Uterus (tissue), 4 donors: ENCODE results near the gene DKK3. TPM values are rescaled to one million over a fixed set of nuclear protein-coding genes. Genes with fewer than 3 reads are reported as not detected.

Experiments
- DNase-seq, 2 donors: peaks; one replicate each; pipeline ENCODE4 v3.0.0-alpha.2; 2019 to 2020
- H3K27ac ChIP-seq, 2 donors: fragments of 200-600 bp; sonication (generic); 1 replicate in 1 of 2; 2 replicates in 1 of 2; pipeline ENCODE4 v1.5.1; 2016 to 2018
- H3K27me3 ChIP-seq, 2 donors: fragments of 200-600 bp; sonication (generic); one replicate each; pipeline ENCODE4 v1.5.1; 2018 to 2019; ENCODE audit warnings: control low read depth in 1 of 2
- H3K36me3 ChIP-seq, 2 donors: fragments of 200-600 bp; sonication (generic); one replicate each; pipeline ENCODE4 v1.5.1; 2019; ENCODE audit warnings: control low read depth in 1 of 2
- H3K4me1 ChIP-seq, 2 donors: fragments of 200-600 bp; sonication (generic); one replicate each; pipeline ENCODE4 v1.5.1; 2018 to 2019; ENCODE audit warnings: control low read depth in 1 of 2
- H3K4me3 ChIP-seq, 2 donors: fragments of 200-600 bp; sonication (generic); 1 replicate in 1 of 2; 2 replicates in 1 of 2; pipeline ENCODE4 v1.5.1; 2018 to 2019; ENCODE audit warnings: mild to moderate bottlenecking in 1 of 2
- H3K9me3 ChIP-seq, 2 donors: fragments of 200-600 bp; sonication (generic); one replicate each; pipeline ENCODE4 v1.5.1; 2019; ENCODE audit warnings: control low read depth in 1 of 2
- CTCF ChIP-seq, 4 experiments: fragments of 200-600 bp in 2 of 4; fragments of 450-650 bp in 2 of 4; sonication (generic) in 2 of 4; IDR thresholded peaks; one replicate each; pipeline ENCODE4 v1.5.1; 2016 to 2019; ENCODE audit warnings: antibody characterized with exemption in 4 of 4, mild to moderate bottlenecking in 2 of 4, moderate library complexity in 1 of 4
- POLR2A ChIP-seq, 2 donors: fragments of 450-650 bp; IDR thresholded peaks; one replicate each; pipeline ENCODE4 v1.6.1; 2016; ENCODE audit warnings: antibody characterized with exemption in 2 of 2, mild to moderate bottlenecking in 1 of 2, moderate library complexity in 1 of 2
- intact Hi-C: fragments of 100-400 bp; cut with DNase I; formaldehyde crosslinking; loops from one replicate; pipeline ENCODE4 v1.15.1; 2023; ENCODE audit warnings: low total_unique reads
- total RNA-seq, 4 donors: library from RNA; depleted of rRNA in 3 of 4; stranded (reverse); fragments of >200 nt in 3 of 4; gene quantifications; one replicate each; pipeline versions ENCODE4 v1.1.0 to v1.2.4, GENCODE V29; 2014 to 2023
- donor health status: DM: yes; HTN: yes; CAD: no.

Gene DKK3
- total RNA-seq, 4 donors from 2014 or later = 26.4 to 151 (median 99.0) TPM

DNA sequence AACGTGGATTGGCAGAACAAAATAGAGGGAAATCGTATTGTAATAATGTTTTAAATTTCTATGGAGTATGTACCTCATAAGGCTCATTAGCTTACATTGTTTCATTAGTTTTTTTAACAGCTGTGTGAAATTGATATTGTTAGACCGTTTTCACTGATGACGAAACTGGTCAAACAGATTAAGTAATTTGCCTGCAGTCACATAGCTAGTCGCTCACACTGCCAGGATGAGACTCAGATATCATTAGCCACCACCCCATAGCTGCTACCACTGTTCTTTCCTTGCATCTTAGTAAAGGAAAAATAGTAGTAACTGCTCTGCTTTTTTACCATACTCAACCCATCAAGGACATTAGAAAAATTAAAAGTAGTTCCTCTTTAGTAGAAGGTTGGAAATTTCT, 64.0 kb downstream of the DKK3 start:
- Histone ChIP-seq H3K27ac (no peak overlapping the region), H3K4me1 (no peaks in the 10 kb centered on the region), H3K27me3 (no peaks in the 10 kb centered on the region), H3K9me3 (no peaks in the 10 kb centered on the region), H3K4me3 (no peak overlapping the region), H3K36me3 (no peaks in the 10 kb centered on the region)
- intact Hi-C loops = no loop called here
- DNase-seq = no peak
- no peak for TF ChIP-seq POLR2A (IDR thresholded peaks at IDR 0.05)
- TF ChIP-seq CTCF (IDR thresholded peaks at IDR 0.05) = no peak

- Histone ChIP-seq H3K36me3 (no peaks in the 10 kb centered on the region), H3K9me3 (no peaks in the 10 kb centered on the region), H3K27me3 (no peaks in the 10 kb centered on the region), H3K27ac (no peak overlapping the region), H3K4me3 (no peak overlapping the region), H3K4me1 (no peaks in the 10 kb centered on the region)
- TF ChIP-seq CTCF (IDR thresholded peaks at IDR 0.05) (no peak), POLR2A (IDR thresholded peaks at IDR 0.05) (no peak)
- no peak for DNase-seq
- intact Hi-C loops = no loop called here
These were observed 65.8 kb downstream of the DKK3 start for GRCh38 chr11:11942668-11943067.

- TF ChIP-seq POLR2A (IDR thresholded peaks at IDR 0.05) = no peak
- no peak for TF ChIP-seq CTCF (IDR thresholded peaks at IDR 0.05)
- intact Hi-C loops = no loop called here
- Histone ChIP-seq H3K27me3 (no peaks in the 10 kb centered on the region), H3K9me3 (no peaks in the 10 kb centered on the region), H3K27ac (no peak overlapping the region), H3K4me1 (no peaks in the 10 kb centered on the region), H3K36me3 (no peaks in the 10 kb centered on the region), H3K4me3 (no peak overlapping the region)
- DNase-seq = no peak
These were observed 67.9 kb downstream of the DKK3 start for GRCh38 chr11:11940551-11940950.

GRCh38 chr11:11937957-11938356, 70.5 kb downstream of the DKK3 start:
- no peak overlapping the region for H3K27ac ChIP-seq
- no peak overlapping the region for H3K4me3 ChIP-seq
- H3K27me3 ChIP-seq = no peaks in the 10 kb centered on the region
- H3K36me3 ChIP-seq = no peaks in the 10 kb centered on the region
- no peak for DNase-seq
- H3K4me1 ChIP-seq = no peaks in the 10 kb centered on the region
- no peaks in the 10 kb centered on the region for H3K9me3 ChIP-seq
- intact Hi-C loops = loop anchor here (10.0 kb wide), 1 partner anchor 337 kb away; no protein-coding TSS in a partner anchor
- no peak for TF ChIP-seq POLR2A (IDR thresholded peaks at IDR 0.05)
- no peak for TF ChIP-seq CTCF (IDR thresholded peaks at IDR 0.05)

GRCh38 chr11:11937433-11937832, 71.0 kb downstream of the DKK3 start:
- TF ChIP-seq POLR2A (IDR thresholded peaks at IDR 0.05) = no peak
- TF ChIP-seq CTCF (IDR thresholded peaks at IDR 0.05) = no peak
- Histone ChIP-seq H3K4me3 (no peak overlapping the region), H3K27ac (no peak overlapping the region), H3K36me3 (no peaks in the 10 kb centered on the region), H3K9me3 (no peaks in the 10 kb centered on the region), H3K4me1 (no peaks in the 10 kb centered on the region), H3K27me3 (no peaks in the 10 kb centered on the region)
- intact Hi-C loops = loop anchor here (10.0 kb wide), 1 partner anchor 337 kb away; no protein-coding TSS in a partner anchor
- no peak for DNase-seq
